Measurements from ENCODE around the gene ST6GAL1.

Gene ST6GAL1

GRCh38 chr3:186931532-186932280, 1.4 kb downstream of the ST6GAL1 start:
- H3K27ac ChIP-seq (ENCODE audit: low read depth, low read length): peak overlapping the region; percentile 87
- H3K9me3 ChIP-seq (ENCODE audit: insufficient read depth, low read depth, low read length): no peaks in the 10 kb centered on the region
- H3K4me3 ChIP-seq (ENCODE audit: low read length): peak overlapping the region; percentile 96
- peaks cover 30% of the 10 kb centered on the region for H3K36me3 ChIP-seq (ENCODE audit: insufficient read depth, low read length)
- under 1% methylated on average over 32 of the region's 32 CpGs for WGBS
- H3K27me3 ChIP-seq (ENCODE audit: insufficient read depth, low read length): no peaks in the 10 kb centered on the region
- peaks cover 29% of the 10 kb centered on the region for H3K4me1 ChIP-seq (ENCODE audit: insufficient read depth, low read length)
- peak overlapping the region; percentile 98 for H3K9ac ChIP-seq (ENCODE audit: low read depth, low read length)

- Histone ChIP-seq H3K27me3 (ENCODE audit: insufficient read depth, low read length) (no peaks in the 10 kb centered on the region), H3K9me3 (ENCODE audit: insufficient read depth, low read depth, low read length) (no peaks in the 10 kb centered on the region), H3K4me3 (ENCODE audit: low read length) (peak overlapping the region; percentile 96), H3K27ac (ENCODE audit: low read depth, low read length) (peak overlapping the region; percentile 87; the same call in 1 of the 2 replicates), H3K9ac (ENCODE audit: low read depth, low read length) (peak overlapping the region; percentile 98), H3K4me1 (ENCODE audit: insufficient read depth, low read length) (peaks cover 29% of the 10 kb centered on the region), H3K36me3 (ENCODE audit: insufficient read depth, low read length) (peaks cover 36% of the 10 kb centered on the region)
- 41% methylated on average over 15 of the region's 15 CpGs for WGBS
Measured at GRCh38 chr3:186932281-186933181, 2.2 kb downstream of the ST6GAL1 start.

- 90% methylated on average over 4 of the region's 4 CpGs for WGBS
Measured at GRCh38 chr3:186933816-186934215, 3.5 kb downstream of the ST6GAL1 start.

DNA sequence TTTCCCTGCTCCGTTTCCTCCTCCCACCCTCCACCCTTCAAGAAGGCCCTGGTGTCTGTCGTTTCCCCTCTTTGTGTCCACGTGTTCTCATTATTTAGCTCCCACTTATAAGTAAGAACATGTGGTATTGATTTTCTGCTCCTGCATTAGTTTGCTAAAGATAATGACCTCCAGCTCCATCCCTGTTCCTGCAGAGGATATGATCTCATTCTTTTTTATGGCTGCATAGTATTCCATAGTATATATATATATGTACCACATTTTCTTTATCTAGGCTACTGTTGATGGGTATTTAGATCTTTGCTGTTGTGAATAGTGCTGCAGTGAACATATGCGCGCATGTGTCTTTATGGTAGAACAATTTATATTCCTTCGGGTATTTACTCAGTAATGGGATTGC, 4.8 kb downstream of the ST6GAL1 start:
- H3K36me3 ChIP-seq (ENCODE audit: insufficient read depth, low read length): peaks cover 36% of the 10 kb centered on the region
- WGBS: 97% methylated on average over 5 of the region's 6 CpGs
- H3K9ac ChIP-seq (ENCODE audit: low read depth, low read length): no peak overlapping the region
- H3K4me1 ChIP-seq (ENCODE audit: insufficient read depth, low read length): peaks cover 23% of the 10 kb centered on the region
- no peaks in the 10 kb centered on the region for H3K9me3 ChIP-seq (ENCODE audit: insufficient read depth, low read depth, low read length)
- H3K27ac ChIP-seq (ENCODE audit: low read depth, low read length): no peak overlapping the region
- H3K27me3 ChIP-seq (ENCODE audit: insufficient read depth, low read length): no peaks in the 10 kb centered on the region
- H3K4me3 ChIP-seq (ENCODE audit: low read length): no peak overlapping the region

More at GRCh38 chr3:186933816-186934215, 3.5 kb downstream of the ST6GAL1 start:
- H3K9me3 ChIP-seq (ENCODE audit: insufficient read depth, low read depth, low read length): no peaks in the 10 kb centered on the region
- H3K27me3 ChIP-seq (ENCODE audit: insufficient read depth, low read length): no peaks in the 10 kb centered on the region
- no peak overlapping the region for H3K9ac ChIP-seq (ENCODE audit: low read depth, low read length)
- no peak overlapping the region for H3K27ac ChIP-seq (ENCODE audit: low read depth, low read length)
- peaks cover 36% of the 10 kb centered on the region for H3K36me3 ChIP-seq (ENCODE audit: insufficient read depth, low read length)
- no peak overlapping the region for H3K4me3 ChIP-seq (ENCODE audit: low read length)
- H3K4me1 ChIP-seq (ENCODE audit: insufficient read depth, low read length): peaks cover 29% of the 10 kb centered on the region

DNA sequence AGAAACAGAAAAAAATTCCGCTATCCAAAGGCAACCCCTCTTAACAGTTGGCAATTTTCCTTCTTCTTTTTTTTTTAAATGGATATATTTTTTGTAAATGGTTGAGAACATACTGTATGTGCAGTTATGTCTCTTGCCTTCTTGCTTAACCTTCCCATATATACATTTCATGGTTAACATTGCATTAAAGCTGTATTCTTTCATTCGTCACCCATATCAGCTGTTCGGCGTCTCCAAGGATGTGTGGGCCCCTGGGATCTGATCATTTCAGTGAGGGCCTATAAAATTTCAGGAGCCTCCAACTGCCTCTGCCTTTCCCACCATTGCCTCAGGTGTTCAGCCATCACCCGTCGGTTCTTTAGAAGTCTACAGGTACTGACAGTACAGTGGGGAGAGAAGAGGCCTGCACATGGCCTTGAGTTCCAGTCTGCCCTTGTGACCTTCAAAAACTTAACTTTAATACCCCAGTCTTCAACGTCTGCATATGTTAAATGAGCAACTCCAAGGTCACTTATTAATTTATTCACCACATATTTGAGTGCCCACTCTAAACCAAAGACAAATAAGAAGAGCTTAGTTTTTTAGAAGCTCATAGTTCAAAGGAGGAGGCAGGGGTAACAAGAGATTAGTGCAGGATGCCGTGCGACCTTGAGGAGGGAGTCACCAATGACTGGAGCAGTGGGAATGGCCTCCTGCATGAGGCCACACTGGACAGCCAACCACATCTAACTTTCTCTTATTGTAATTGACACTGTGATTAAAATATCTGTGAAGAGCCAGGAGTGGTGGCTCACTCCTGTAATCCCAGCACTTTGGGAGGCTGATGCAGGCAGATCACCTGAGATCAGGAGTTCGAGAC, 6.9 kb downstream of the ST6GAL1 start:
- H3K36me3 ChIP-seq (ENCODE audit: insufficient read depth, low read length): peaks cover 38% of the 10 kb centered on the region
- H3K9me3 ChIP-seq (ENCODE audit: insufficient read depth, low read depth, low read length): no peaks in the 10 kb centered on the region
- 94% methylated on average over 9 of the region's 10 CpGs for WGBS
- H3K4me3 ChIP-seq (ENCODE audit: low read length): no peak overlapping the region
- no peak overlapping the region for H3K27ac ChIP-seq (ENCODE audit: low read depth, low read length)
- H3K27me3 ChIP-seq (ENCODE audit: insufficient read depth, low read length): no peaks in the 10 kb centered on the region
- H3K4me1 ChIP-seq (ENCODE audit: insufficient read depth, low read length): peaks cover 36% of the 10 kb centered on the region
- H3K9ac ChIP-seq (ENCODE audit: low read depth, low read length): no peak overlapping the region

GRCh38 chr3:186938716-186939115, 8.4 kb downstream of the ST6GAL1 start:
- Histone ChIP-seq H3K27me3 (ENCODE audit: insufficient read depth, low read length) (no peaks in the 10 kb centered on the region), H3K4me1 (ENCODE audit: insufficient read depth, low read length) (peaks cover 21% of the 10 kb centered on the region), H3K9ac (ENCODE audit: low read depth, low read length) (no peak overlapping the region), H3K36me3 (ENCODE audit: insufficient read depth, low read length) (peaks cover 40% of the 10 kb centered on the region), H3K27ac (ENCODE audit: low read depth, low read length) (no peak overlapping the region), H3K9me3 (ENCODE audit: insufficient read depth, low read depth, low read length) (no peaks in the 10 kb centered on the region), H3K4me3 (ENCODE audit: low read length) (no peak overlapping the region)
- 97% methylated on average over 6 of the region's 6 CpGs for WGBS

- WGBS: 83% methylated on average over 5 of the region's 5 CpGs
Measured at GRCh38 chr3:186939536-186939935, 9.2 kb downstream of the ST6GAL1 start.

DNA sequence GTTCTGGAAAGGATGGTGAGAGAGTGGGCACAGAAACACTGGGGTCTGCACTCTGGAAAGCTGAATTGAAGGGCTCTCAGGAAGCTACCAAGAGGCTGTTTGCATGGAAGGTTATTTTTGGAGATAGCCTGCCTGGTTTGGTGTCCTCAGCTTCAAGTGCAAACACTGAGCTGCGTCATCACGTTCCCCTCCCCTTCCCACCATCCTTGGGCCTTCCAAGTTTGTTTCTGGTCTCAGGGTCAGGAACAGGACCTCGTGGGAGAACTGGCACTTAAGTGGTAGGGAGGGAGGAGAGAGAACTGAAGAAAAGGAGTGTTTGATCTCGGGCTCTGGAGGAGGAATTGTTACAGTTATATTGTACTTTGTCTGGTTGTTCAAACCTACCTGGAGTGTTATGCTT, 10.6 kb downstream of the ST6GAL1 start:
- no peaks in the 10 kb centered on the region for H3K27me3 ChIP-seq (ENCODE audit: insufficient read depth, low read length)
- no peak overlapping the region for H3K4me3 ChIP-seq (ENCODE audit: low read length)
- peaks cover 15% of the 10 kb centered on the region for H3K4me1 ChIP-seq (ENCODE audit: insufficient read depth, low read length)
- no peak overlapping the region for H3K9ac ChIP-seq (ENCODE audit: low read depth, low read length)
- 56% methylated on average over 4 of the region's 4 CpGs for WGBS
- no peak overlapping the region for H3K27ac ChIP-seq (ENCODE audit: low read depth, low read length)
- H3K9me3 ChIP-seq (ENCODE audit: insufficient read depth, low read depth, low read length): no peaks in the 10 kb centered on the region
- H3K36me3 ChIP-seq (ENCODE audit: insufficient read depth, low read length): peaks cover 35% of the 10 kb centered on the region

More at GRCh38 chr3:186939536-186939935, 9.2 kb downstream of the ST6GAL1 start:
- Histone ChIP-seq H3K4me1 (ENCODE audit: insufficient read depth, low read length) (peaks cover 15% of the 10 kb centered on the region), H3K36me3 (ENCODE audit: insufficient read depth, low read length) (peaks cover 40% of the 10 kb centered on the region), H3K27ac (ENCODE audit: low read depth, low read length) (no peak overlapping the region), H3K4me3 (ENCODE audit: low read length) (no peak overlapping the region), H3K9me3 (ENCODE audit: insufficient read depth, low read depth, low read length) (no peaks in the 10 kb centered on the region), H3K27me3 (ENCODE audit: insufficient read depth, low read length) (no peaks in the 10 kb centered on the region), H3K9ac (ENCODE audit: low read depth, low read length) (no peak overlapping the region)

DNA sequence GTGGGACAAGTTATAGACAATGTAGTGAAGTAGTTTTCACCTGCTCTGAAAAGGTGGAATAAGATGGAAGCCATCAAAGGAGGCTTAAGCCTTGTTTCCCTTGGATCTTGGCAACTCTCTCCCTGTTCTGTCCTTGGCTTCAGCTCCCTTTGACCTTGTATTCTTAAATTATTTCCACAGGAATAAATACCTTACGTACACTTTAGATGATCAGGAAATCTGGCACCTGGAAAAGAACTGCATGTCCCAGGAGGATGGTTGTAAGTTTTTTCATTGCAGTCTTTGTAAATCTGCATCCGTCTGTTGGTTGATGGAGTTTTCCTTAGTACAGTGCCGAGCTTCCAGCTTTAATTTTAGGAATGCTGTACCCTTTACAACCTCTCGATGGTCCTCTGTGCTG, 11.8 kb downstream of the ST6GAL1 start:
- 98% methylated on average over 4 of the region's 4 CpGs for WGBS
- Histone ChIP-seq H3K27me3 (ENCODE audit: insufficient read depth, low read length) (no peaks in the 10 kb centered on the region), H3K9ac (ENCODE audit: low read depth, low read length) (no peak overlapping the region), H3K9me3 (ENCODE audit: insufficient read depth, low read depth, low read length) (no peaks in the 10 kb centered on the region), H3K4me1 (ENCODE audit: insufficient read depth, low read length) (peaks cover 15% of the 10 kb centered on the region), H3K36me3 (ENCODE audit: insufficient read depth, low read length) (peaks cover 31% of the 10 kb centered on the region), H3K4me3 (ENCODE audit: low read length) (no peak overlapping the region), H3K27ac (ENCODE audit: low read depth, low read length) (no peak overlapping the region)

DNA sequence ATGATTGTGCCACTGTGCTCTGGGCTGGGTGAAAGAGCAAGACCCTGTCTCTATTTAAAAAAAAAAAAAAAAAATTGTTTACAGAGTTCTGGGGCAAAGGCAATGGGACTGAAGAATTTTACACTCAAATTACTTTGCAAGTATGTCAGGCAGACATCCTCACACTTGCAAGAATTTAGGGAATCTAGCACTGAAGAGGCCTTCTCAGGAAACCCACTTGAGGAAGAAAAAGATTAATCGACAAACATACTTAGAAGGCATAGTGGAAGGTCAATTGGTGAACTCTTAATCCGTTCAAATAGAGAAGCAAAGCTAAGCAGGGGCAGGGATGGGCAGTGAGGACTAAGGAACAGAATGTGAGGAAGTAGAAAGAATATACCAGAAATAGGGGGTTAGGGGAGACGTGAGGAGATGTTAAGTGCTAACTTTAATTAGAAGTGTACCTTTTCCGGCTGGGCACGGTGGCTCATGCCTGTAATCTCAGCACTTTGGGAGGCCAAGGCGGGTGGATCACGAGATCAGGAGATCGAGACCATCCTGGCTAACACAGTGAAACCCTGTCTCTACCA, 15.0 kb downstream of the ST6GAL1 start:
- no peak overlapping the region for H3K9ac ChIP-seq (ENCODE audit: low read depth, low read length)

More for the DNA sequence above, 15.0 kb downstream of the ST6GAL1 start:
- WGBS: 95% methylated on average over 8 of the region's 8 CpGs
- Histone ChIP-seq H3K4me1 (ENCODE audit: insufficient read depth, low read length) (peaks cover 13% of the 10 kb centered on the region), H3K27ac (ENCODE audit: low read depth, low read length) (no peak overlapping the region), H3K4me3 (ENCODE audit: low read length) (no peak overlapping the region), H3K36me3 (ENCODE audit: insufficient read depth, low read length) (peaks cover 39% of the 10 kb centered on the region), H3K9me3 (ENCODE audit: insufficient read depth, low read depth, low read length) (no peaks in the 10 kb centered on the region), H3K27me3 (ENCODE audit: insufficient read depth, low read length) (no peaks in the 10 kb centered on the region)

Data from HUES64 (cell line).